Nephron progenitor cell (in vitro differentiated cells): ENCODE data around the gene ASIC2.

Experiments used
- DNase-seq: peaks from one replicate; pipeline ENCODE4 v3.0.0; 2021
- H3K27ac Mint-ChIP-seq: 2 replicates; pipeline ENCODE4 v1.8.0; 2021; ENCODE audit warnings: mild to moderate bottlenecking, moderate library complexity, mixed read lengths
- H3K27me3 Mint-ChIP-seq: 2 replicates; pipeline ENCODE4 v1.8.0; 2021; ENCODE audit warnings: mild to moderate bottlenecking, low read depth, mixed read lengths; ENCODE audit not compliant: poor library complexity
- H3K36me3 Mint-ChIP-seq: 2 replicates; pipeline ENCODE4 v1.8.0; 2021; ENCODE audit warnings: low read depth, mixed read lengths
- H3K4me1 Mint-ChIP-seq: 2 replicates; pipeline ENCODE4 v1.8.0; 2021; ENCODE audit warnings: mixed read lengths
- H3K4me3 Mint-ChIP-seq: 2 replicates; pipeline ENCODE4 v1.8.0; 2021; ENCODE audit warnings: mild to moderate bottlenecking, moderate library complexity, mixed read lengths
- H3K9me3 Mint-ChIP-seq: 2 replicates; pipeline ENCODE4 v1.8.0; 2021; ENCODE audit warnings: mild to moderate bottlenecking, moderate library complexity, mixed read lengths
- CTCF ChIP-seq: fragments of 200-600 bp; sonication (generic); IDR thresholded peaks from 2 replicates; pipeline ENCODE4 v1.5.0; 2021; ENCODE audit warnings: antibody characterized with exemption

Gene ASIC2

GRCh38 chr17:33273743-33274410 lies 19.2 kb downstream of the ASIC2 start:
- TF ChIP-seq CTCF, result no peak
- Mint-ChIP-seq H3K9me3 (no peaks in the 10 kb centered on the region), H3K36me3 (no peaks in the 10 kb centered on the region), H3K27me3 (peaks cover 9% of the 10 kb centered on the region), H3K4me3 (no peak overlapping the region), H3K4me1 (peaks cover 52% of the 10 kb centered on the region), H3K27ac (no peak overlapping the region)
- no peak for DNase-seq

GRCh38 chr17:33273271-33273670 lies 19.8 kb downstream of the ASIC2 start:
- no peaks in the 10 kb centered on the region for H3K9me3 Mint-ChIP-seq
- no peaks in the 10 kb centered on the region for H3K36me3 Mint-ChIP-seq
- no peak overlapping the region for H3K27ac Mint-ChIP-seq
- H3K27me3 Mint-ChIP-seq, result peaks cover 9% of the 10 kb centered on the region
- no peak overlapping the region for H3K4me3 Mint-ChIP-seq
- peaks cover 47% of the 10 kb centered on the region for H3K4me1 Mint-ChIP-seq
- TF ChIP-seq CTCF, result no peak
- no peak for DNase-seq

- Mint-ChIP-seq H3K27me3 (peaks cover 9% of the 10 kb centered on the region), H3K36me3 (no peaks in the 10 kb centered on the region), H3K4me3 (no peak overlapping the region), H3K4me1 (peaks cover 46% of the 10 kb centered on the region), H3K27ac (no peak overlapping the region), H3K9me3 (no peaks in the 10 kb centered on the region)
- DNase-seq, result no peak
- no peak for TF ChIP-seq CTCF
Measured at GRCh38 chr17:33272438-33272837, 20.7 kb downstream of the ASIC2 start.

- DNase-seq, result no peak
- no peak overlapping the region for H3K4me3 Mint-ChIP-seq
- H3K4me1 Mint-ChIP-seq, result peaks cover 37% of the 10 kb centered on the region
- H3K9me3 Mint-ChIP-seq, result no peaks in the 10 kb centered on the region
- peaks cover 4% of the 10 kb centered on the region for H3K27me3 Mint-ChIP-seq
- no peaks in the 10 kb centered on the region for H3K36me3 Mint-ChIP-seq
- H3K27ac Mint-ChIP-seq, result no peak overlapping the region
- TF ChIP-seq CTCF, result no peak
Measured at GRCh38 chr17:33269337-33270060, 23.6 kb downstream of the ASIC2 start.

- Mint-ChIP-seq H3K27me3 (peaks cover 4% of the 10 kb centered on the region), H3K4me3 (no peak overlapping the region), H3K4me1 (peaks cover 32% of the 10 kb centered on the region), H3K27ac (no peak overlapping the region), H3K9me3 (no peaks in the 10 kb centered on the region), H3K36me3 (no peaks in the 10 kb centered on the region)
- no peak for DNase-seq
- TF ChIP-seq CTCF, result no peak
Measured at GRCh38 chr17:33267851-33268548, 25.1 kb downstream of the ASIC2 start.
